PFSK-1 (cell line): ENCODE results near the gene SERINC5.

Experiments used
- FOXP2 ChIP-seq: optimal IDR thresholded peaks from 2 replicates; pipeline ENCODE3; 2011; ENCODE audit warnings: borderline replicate concordance, control low read depth, inconsistent platforms; ENCODE audit not compliant: insufficient read depth; ENCODE audit errors: extremely low read length, extremely low read depth
- POLR2AphosphoS5 ChIP-seq: IDR thresholded peaks from 2 replicates; pipeline ENCODE4 v1.6.1; 2012; ENCODE audit warnings: low read depth, mild to moderate bottlenecking, control low read depth, low read length, moderate library complexity
- REST ChIP-seq, 2 experiments: IDR thresholded peaks; 2 replicates each; pipeline versions ENCODE4 v1.6.1 to v1.8.0; 2011 to 2012; ENCODE audit warnings: low read depth in 2 of 2, low read length in 2 of 2, control low read depth in 1 of 2, inconsistent platforms in 1 of 2, mild to moderate bottlenecking in 1 of 2, moderate library complexity in 1 of 2; ENCODE audit not compliant: insufficient read depth in 1 of 2
- SIN3A ChIP-seq: IDR thresholded peaks from 2 replicates; pipeline ENCODE4 v1.6.1; 2012; ENCODE audit warnings: mild to moderate bottlenecking, low read length, moderate library complexity, borderline replicate concordance; ENCODE audit not compliant: insufficient read depth
- TAF1 ChIP-seq: IDR thresholded peaks from 2 replicates; pipeline ENCODE4 v1.6.1; 2012; ENCODE audit warnings: low read length, control low read depth, borderline replicate concordance; ENCODE audit not compliant: insufficient read depth

Gene SERINC5

GRCh38 chr5:80153586-80154126 is 102.2 kb downstream of the SERINC5 start:
- TF ChIP-seq REST (IDR thresholded peaks at IDR 0.05; ENCODE audit: insufficient read depth in 1 of 2, low read depth in 2 of 2, low read length in 2 of 2) (no peak), TAF1 (no peak), FOXP2 (no peak), POLR2AphosphoS5 (no peak), SIN3A (no peak)

GRCh38 chr5:80152778-80153177 is 103.1 kb downstream of the SERINC5 start:
- no peak for TF ChIP-seq TAF1
- TF ChIP-seq SIN3A: no peak
- no peak for TF ChIP-seq REST (IDR thresholded peaks at IDR 0.05; ENCODE audit: insufficient read depth in 1 of 2, low read depth in 2 of 2, low read length in 2 of 2)
- TF ChIP-seq POLR2AphosphoS5: no peak
- no peak for TF ChIP-seq FOXP2

- TF ChIP-seq SIN3A (no peak), POLR2AphosphoS5 (no peak), TAF1 (no peak), FOXP2 (no peak), REST (IDR thresholded peaks at IDR 0.05; ENCODE audit: insufficient read depth in 1 of 2, low read depth in 2 of 2, low read length in 2 of 2) (no peak)
Observed at GRCh38 chr5:80151890-80152289, 104.0 kb downstream of the SERINC5 start.

- TF ChIP-seq POLR2AphosphoS5 (no peak), FOXP2 (no peak), REST (IDR thresholded peaks at IDR 0.05; ENCODE audit: insufficient read depth in 1 of 2, low read depth in 2 of 2, low read length in 2 of 2) (no peak), TAF1 (no peak), SIN3A (no peak)
Observed at GRCh38 chr5:80150731-80151130, 105.1 kb downstream of the SERINC5 start.

GRCh38 chr5:80149161-80149609 is 106.7 kb downstream of the SERINC5 start:
- no peak for TF ChIP-seq SIN3A
- no peak for TF ChIP-seq REST (IDR thresholded peaks at IDR 0.05; ENCODE audit: insufficient read depth in 1 of 2, low read depth in 2 of 2, low read length in 2 of 2)
- TF ChIP-seq FOXP2: no peak
- TF ChIP-seq POLR2AphosphoS5: no peak
- TF ChIP-seq TAF1: no peak
